Body of pancreas (tissue), 4 donors: ENCODE data around the gene ADGRB3. TPM values are rescaled to one million over a fixed set of nuclear protein-coding genes. Genes with fewer than 3 reads are reported as not detected.

Experiments used
- ATAC-seq: fragments of 150-250 bp; one replicate; pipeline ENCODE4 v1.9.1; 2016
- DNase-seq, 4 donors: peaks; one replicate each; pipeline ENCODE4 v3.0.0-alpha.2; 2019
- H3K27ac ChIP-seq, 4 donors: fragments of 200-600 bp; sonication (generic); 1 replicate in 3 of 4; 2 replicates in 1 of 4; pipeline versions ENCODE4 v1.5.1 to v1.6.1; 2016 to 2019; ENCODE audit warnings: mild to moderate bottlenecking in 1 of 4, mixed read lengths in 1 of 4, moderate library complexity in 1 of 4
- H3K27me3 ChIP-seq, 2 donors: fragments of 200-600 bp; sonication (generic); one replicate each; pipeline ENCODE4 v1.6.0; 2016; ENCODE audit warnings: mild to moderate bottlenecking in 1 of 2
- H3K36me3 ChIP-seq, 2 donors: fragments of 200-600 bp; sonication (generic); replicated peaks in 1 of 2; 2 replicates each; pipeline ENCODE4 v1.5.1; 2016; ENCODE audit warnings: low read depth in 2 of 2; ENCODE audit not compliant: insufficient read depth in 1 of 2
- H3K4me1 ChIP-seq: fragments of 200-600 bp; sonication (generic); one replicate; pipeline ENCODE4 v1.6.0; 2016
- H3K4me3 ChIP-seq, 2 donors: fragments of 200-600 bp; sonication (generic); 1 replicate in 1 of 2; 2 replicates in 1 of 2; pipeline ENCODE4 v1.5.1; 2016 to 2019
- H3K9me3 ChIP-seq, 3 donors: fragments of 200-600 bp; sonication (generic); 1 replicate in 2 of 3; 2 replicates in 1 of 3; pipeline ENCODE4 v1.5.1; 2016
- CTCF ChIP-seq, 7 experiments: fragments of 450-650 bp in 4 of 7; fragments of 200-600 bp in 3 of 7; sonication (generic) in 3 of 7; IDR thresholded peaks; one replicate each; pipeline ENCODE4 v1.5.1; 2016 to 2019; ENCODE audit warnings: antibody characterized with exemption in 7 of 7
- POLR2A ChIP-seq, 3 donors: fragments of 450-650 bp; IDR thresholded peaks; one replicate each; pipeline ENCODE4 v1.6.1; 2016; ENCODE audit warnings: antibody characterized with exemption in 3 of 3, mild to moderate bottlenecking in 2 of 3
- WGBS, 2 donors: methylation state at CpG; one replicate each; pipeline ENCODE4 v1.1.5; 2017; 5-methylcytosine and 5-hydroxymethylcytosine counted together
- intact Hi-C: fragments of 100-400 bp; cut with DNase I; formaldehyde crosslinking; loops from one replicate; pipeline ENCODE4 v1.15.1; 2023
- total RNA-seq, 2 donors: library from RNA; depleted of rRNA; stranded (reverse); fragments of >200 nt; gene quantifications; one replicate each; pipeline ENCODE4 v1.1.0, GENCODE V29; 2016

The ADGRB3 gene
- total RNA-seq, 2 donors from 2014 or later: under 0.01 to 1.3 TPM

- no peaks in the 10 kb centered on the region for H3K27me3 ChIP-seq
- no peak for ATAC-seq
- intact Hi-C loops: no loop called here
- no peaks in the 10 kb centered on the region for H3K9me3 ChIP-seq
- WGBS, 2 donors: 71 to 75% methylated on average over 5 of the region's 5 CpGs
- H3K27ac ChIP-seq: no peak overlapping the region
- H3K4me3 ChIP-seq: no peak overlapping the region
- DNase-seq: no peak
- H3K4me1 ChIP-seq: no peaks in the 10 kb centered on the region
- TF ChIP-seq CTCF (IDR thresholded peaks at IDR 0.05): no peak
- no peak for TF ChIP-seq POLR2A (IDR thresholded peaks at IDR 0.05)
- H3K36me3 ChIP-seq: no peaks in the 10 kb centered on the region
Observed at GRCh38 chr6:69338431-69339162, 703.5 kb downstream of the ADGRB3 start.

- WGBS, 2 donors: 56 to 67% methylated on average over 6 of the region's 6 CpGs
- intact Hi-C loops: no loop called here
- ATAC-seq (no peak), DNase-seq (no peak)
- H3K27me3 ChIP-seq: no peaks in the 10 kb centered on the region
- no peaks in the 10 kb centered on the region for H3K4me1 ChIP-seq
- no peaks in the 10 kb centered on the region for H3K36me3 ChIP-seq
- no peak for TF ChIP-seq POLR2A (IDR thresholded peaks at IDR 0.05)
- no peak for TF ChIP-seq CTCF (IDR thresholded peaks at IDR 0.05)
- H3K27ac ChIP-seq: no peak overlapping the region
- no peak overlapping the region for H3K4me3 ChIP-seq
- no peaks in the 10 kb centered on the region for H3K9me3 ChIP-seq
Observed at GRCh38 chr6:69339163-69339550, 704.1 kb downstream of the ADGRB3 start.

GRCh38 chr6:69340196-69340595 is 705.1 kb downstream of the ADGRB3 start:
- no peak for DNase-seq
- 21 to 64% methylated on average over 1 of the region's 1 CpG for WGBS, 2 donors

GRCh38 chr6:69343851-69344250 is 708.8 kb downstream of the ADGRB3 start:
- no peak for ATAC-seq
- no peaks in the 10 kb centered on the region for H3K4me1 ChIP-seq
- no peak overlapping the region for H3K4me3 ChIP-seq
- TF ChIP-seq CTCF (IDR thresholded peaks at IDR 0.05) (no peak), POLR2A (IDR thresholded peaks at IDR 0.05) (no peak)
- H3K36me3 ChIP-seq: no peaks in the 10 kb centered on the region
- intact Hi-C loops: no loop called here
- H3K27me3 ChIP-seq: no peaks in the 10 kb centered on the region
- peaks cover 0 to 8% (median 0%) of the 10 kb centered on the region in 3 donors for H3K9me3 ChIP-seq
- DNase-seq: no peak
- no peak overlapping the region for H3K27ac ChIP-seq
- 36 to 38% methylated on average over 2 of the region's 2 CpGs for WGBS, 2 donors

More at GRCh38 chr6:69340196-69340595, 705.1 kb downstream of the ADGRB3 start:
- Histone ChIP-seq H3K27ac (no peak overlapping the region), H3K36me3 (no peaks in the 10 kb centered on the region), H3K4me1 (no peaks in the 10 kb centered on the region), H3K27me3 (no peaks in the 10 kb centered on the region), H3K9me3 (no peaks in the 10 kb centered on the region), H3K4me3 (no peak overlapping the region)
- ATAC-seq: no peak
- intact Hi-C loops: no loop called here
- no peak for TF ChIP-seq CTCF (IDR thresholded peaks at IDR 0.05)
- TF ChIP-seq POLR2A (IDR thresholded peaks at IDR 0.05): no peak

GRCh38 chr6:69349771-69350170 is 714.7 kb downstream of the ADGRB3 start:
- Histone ChIP-seq H3K27me3 (no peaks in the 10 kb centered on the region), H3K27ac (no peak overlapping the region), H3K4me1 (no peaks in the 10 kb centered on the region), H3K36me3 (no peaks in the 10 kb centered on the region), H3K4me3 (no peak overlapping the region), H3K9me3 (peaks cover 0 to 8% (median 0%) of the 10 kb centered on the region in 3 donors)
- intact Hi-C loops: no loop called here
- DNase-seq (no peak), ATAC-seq (no peak)
- TF ChIP-seq POLR2A (IDR thresholded peaks at IDR 0.05) (no peak), CTCF (IDR thresholded peaks at IDR 0.05) (no peak)
- 68 to 74% methylated on average over 7 of the region's 7 CpGs for WGBS, 2 donors
